GM19025 (cell line): ENCODE results near the gene EARS2.
"Not testable (repeated sequence)": the region's sequence is repeated elsewhere in the genome, so short reads cannot be mapped to it uniquely, and the experiment has no call there.

Experiments
- ATAC-seq: cut with Tn5 transposase; IDR thresholded peaks from one replicate; pipeline ENCODE4 v1.9.1; 2021; ENCODE audit warnings: mild to moderate bottlenecking, low read depth, moderate library complexity; ENCODE audit not compliant: unreplicated experiment

EARS2 gene

DNA sequence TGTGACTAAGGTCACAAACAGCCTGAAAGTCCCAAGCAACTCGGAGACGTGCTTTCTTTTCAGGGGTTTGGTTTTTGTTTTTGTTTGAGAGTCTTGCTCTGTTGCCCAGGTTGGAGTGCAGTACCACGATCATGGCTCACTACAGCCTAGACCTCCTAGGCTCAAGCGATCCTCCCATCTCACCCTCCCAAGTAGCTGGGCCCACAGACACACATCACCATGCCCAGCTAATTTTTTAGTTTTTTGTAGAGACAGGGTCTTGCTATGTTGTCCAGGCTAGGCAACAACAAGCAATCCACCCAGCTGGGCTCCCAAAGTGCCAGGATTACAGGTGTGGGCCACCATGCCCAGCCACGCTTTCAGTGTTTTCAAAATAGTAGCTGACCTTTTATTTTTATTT is 27.1 kb downstream of the EARS2 start:
- no peak for ATAC-seq

- no peak for ATAC-seq
These were observed 28.4 kb downstream of the EARS2 start for GRCh38 chr16:23528644-23529310.

GRCh38 chr16:23527961-23528643 is 29.0 kb downstream of the EARS2 start:
- no peak for ATAC-seq

- no peak for ATAC-seq
These were observed 32.3 kb downstream of the EARS2 start for GRCh38 chr16:23524886-23525285.

GRCh38 chr16:23523876-23524385 is 33.2 kb downstream of the EARS2 start:
- ATAC-seq: no peak

- ATAC-seq: no peak
These were observed 33.8 kb downstream of the EARS2 start for GRCh38 chr16:23523321-23523720.

DNA sequence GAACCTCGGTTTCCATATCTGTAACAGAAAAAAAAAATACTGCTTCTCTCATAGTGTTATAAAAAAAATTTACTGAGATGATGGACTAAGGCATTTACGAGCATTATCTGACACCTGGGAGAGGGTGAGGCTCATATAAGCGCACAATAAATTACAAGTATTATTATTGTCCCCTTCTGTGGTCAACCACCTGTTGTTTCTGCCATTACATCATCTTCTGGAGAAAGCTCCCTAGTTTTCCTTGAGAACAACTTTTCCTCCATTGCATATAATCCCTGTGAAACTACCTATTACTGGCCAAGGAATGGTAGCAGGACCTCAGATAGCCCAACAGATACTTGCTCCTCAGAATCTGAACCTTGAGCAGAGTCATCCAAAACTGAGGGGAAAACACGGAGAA is 35.2 kb downstream of the EARS2 start:
- no peak for ATAC-seq

DNA sequence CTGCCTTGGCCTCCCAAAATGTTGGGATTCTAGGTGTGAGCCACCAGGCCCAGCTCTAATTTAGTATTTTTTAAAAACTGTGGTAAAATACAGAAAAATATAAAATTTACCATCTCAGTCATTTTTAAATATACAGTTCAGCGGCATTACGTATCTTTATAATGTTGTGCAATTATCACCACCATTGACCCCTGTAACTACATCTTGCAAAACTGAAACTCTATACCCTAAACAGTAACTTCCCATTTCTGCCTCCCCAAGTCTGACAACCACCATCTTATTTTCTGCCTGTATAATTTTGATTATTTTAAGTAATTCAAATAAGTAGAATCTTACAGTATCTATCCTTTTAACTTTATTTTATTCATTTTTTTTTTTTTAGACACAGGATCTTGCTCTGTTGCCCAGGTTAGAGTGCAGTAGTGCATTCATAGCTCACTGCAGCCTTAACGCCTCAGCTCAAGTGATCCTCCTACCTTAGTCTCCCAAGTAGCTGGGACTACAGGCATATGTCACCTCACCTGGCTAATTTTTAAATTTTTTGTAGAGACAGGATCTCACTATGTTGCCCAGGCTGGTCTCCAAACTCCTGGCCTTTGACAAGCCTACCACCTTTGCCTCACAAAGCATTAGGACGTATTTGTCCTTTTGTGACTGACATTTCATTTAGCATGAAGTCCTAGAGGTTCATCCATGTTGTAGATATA is 36.0 kb downstream of the EARS2 start:
- no peak for ATAC-seq

DNA sequence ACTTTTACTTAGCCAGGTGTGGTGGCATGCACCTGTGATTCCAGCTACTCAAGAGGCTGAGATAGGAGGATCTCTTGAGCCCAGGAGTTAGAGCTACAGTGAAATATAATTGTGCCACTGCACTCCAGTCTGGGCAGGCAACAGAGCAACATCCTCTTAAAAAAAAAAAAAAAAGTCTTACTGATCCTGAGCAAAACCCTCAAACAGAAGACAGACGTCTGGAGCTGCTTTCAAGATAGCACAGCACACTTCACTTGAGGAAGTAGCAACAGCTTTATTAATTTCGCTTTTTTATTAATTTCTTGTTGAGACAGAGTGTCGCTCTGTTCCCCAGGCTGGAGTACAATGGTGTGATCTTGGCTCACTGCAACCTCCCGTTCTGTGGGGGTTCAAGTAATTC is 36.6 kb downstream of the EARS2 start:
- no peak for ATAC-seq

DNA sequence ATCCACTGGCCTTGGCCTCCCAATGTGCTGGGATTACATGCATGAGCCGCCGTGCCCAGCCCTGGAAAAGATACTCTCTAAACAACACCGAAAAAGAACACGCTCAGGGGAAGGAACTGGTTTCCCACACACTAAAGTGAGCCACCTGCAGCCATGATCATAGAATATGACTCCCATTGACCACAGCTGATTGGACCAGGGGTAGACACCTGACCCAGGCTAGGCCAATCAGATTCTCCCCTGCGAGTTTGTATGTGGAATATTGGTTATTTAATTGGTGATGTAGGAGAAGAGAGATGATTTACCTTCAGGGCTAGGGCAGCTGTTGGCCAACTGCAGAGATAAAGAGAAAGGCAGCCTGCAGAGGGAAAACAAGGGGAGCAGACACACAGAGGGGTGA is 37.9 kb downstream of the EARS2 start:
- ATAC-seq: no peak

GRCh38 chr16:23518435-23518891 is 38.7 kb downstream of the EARS2 start:
- no peak for ATAC-seq

- ATAC-seq: no peak
These were observed 40.6 kb downstream of the EARS2 start for GRCh38 chr16:23516366-23517137.

GRCh38 chr16:23515881-23516280 is 41.3 kb downstream of the EARS2 start:
- no peak for ATAC-seq

DNA sequence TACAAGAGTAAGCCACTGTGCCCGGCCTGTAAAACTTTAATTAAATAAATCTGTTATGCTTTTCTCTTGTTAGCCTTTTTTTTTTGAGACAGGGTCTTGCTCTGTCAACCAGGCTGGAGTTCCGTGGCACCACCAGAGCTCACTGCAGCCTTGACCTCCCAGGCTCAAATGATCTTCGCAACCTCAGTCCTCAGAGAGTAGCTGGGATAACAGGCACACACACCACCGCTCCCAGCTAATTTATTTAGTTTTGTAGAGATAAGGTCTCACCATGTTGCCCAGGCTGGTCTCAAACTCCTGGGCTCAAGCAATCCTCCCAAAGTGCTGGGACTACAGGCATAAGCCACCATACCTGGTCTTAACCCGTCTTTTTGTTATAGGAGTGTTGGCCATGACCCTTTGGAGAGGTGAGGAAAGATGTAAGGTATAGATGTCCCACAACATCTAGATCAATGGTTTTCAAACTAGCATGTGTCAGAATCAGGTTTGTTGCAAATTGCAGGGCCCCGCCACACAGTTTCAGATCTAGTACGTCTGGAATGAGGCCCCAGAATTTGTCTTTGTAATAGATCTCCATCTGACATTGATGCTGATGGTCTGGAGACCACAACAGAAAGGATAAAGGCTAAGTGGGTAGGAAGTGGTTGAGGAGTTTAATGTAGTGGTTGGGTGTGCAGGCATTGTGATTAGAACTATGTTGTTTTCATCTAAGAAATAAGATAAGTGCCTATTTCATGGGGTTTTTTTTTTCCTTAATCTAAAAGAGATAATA is 42.6 kb downstream of the EARS2 start:
- no peak for ATAC-seq

GRCh38 chr16:23512168-23512695 is 44.9 kb downstream of the EARS2 start:
- no peak for ATAC-seq

DNA sequence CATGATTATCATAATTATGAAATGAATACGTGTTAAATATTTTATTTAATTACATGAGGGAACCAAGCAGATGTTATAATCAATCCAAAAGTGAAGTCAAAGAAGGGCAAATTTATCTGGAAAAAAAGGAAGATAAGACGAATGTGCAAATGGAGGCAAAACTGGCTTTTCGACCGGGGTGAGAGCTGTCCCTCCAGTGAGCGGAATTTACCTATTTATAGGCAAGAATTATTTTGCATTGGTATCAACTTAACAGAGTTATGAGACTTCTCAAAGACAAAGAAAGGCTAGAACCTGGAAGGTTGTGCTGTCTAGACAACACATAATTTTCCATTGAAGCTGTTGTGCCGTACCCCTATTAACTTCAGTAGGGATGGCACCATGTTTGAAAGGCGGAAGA is 45.4 kb downstream of the EARS2 start:
- no peak for ATAC-seq

GRCh38 chr16:23510915-23511270 is 46.3 kb downstream of the EARS2 start:
- ATAC-seq: not testable (repeated sequence)

DNA sequence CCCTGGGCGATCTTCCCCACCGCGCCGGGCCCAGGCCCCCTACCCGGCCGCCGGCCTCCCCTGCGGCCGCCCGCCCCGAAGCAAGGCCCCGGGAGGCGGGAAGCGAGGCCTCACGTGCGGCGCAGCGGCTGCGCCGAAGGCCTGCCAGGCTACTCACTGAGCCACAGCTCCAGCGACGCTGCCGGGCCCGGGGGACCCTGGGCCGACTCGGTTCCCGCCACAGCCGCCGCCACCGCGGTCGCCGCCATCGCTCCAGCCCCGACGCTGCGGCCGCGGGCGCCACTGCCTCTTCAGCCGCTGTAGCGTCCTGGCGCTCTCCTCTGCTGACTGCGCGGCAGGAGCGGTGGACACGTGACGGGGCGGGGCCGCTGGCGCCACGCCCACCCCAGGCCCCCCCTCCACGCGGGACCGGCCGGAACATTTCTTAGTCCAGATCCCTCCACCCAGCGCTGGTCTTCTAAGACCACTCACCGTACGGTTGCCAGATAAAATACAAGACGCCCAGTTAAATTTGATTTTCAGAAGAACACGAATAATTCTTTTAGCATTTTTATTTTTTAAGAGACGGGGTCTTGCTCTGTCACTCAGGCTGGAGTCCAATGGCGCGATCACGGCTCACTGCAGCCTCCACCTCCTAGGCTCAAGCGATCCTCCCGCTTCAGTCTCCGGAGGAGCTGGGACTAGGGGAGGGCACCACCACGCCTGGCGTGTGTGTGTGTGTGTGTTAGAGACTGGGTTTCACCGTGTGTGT is 46.8 kb downstream of the EARS2 start, which contains the start of gene GGA2:
TSS of gene GGA2 (minus strand) at position 331 of the 751 bp plus-strand sequence. CDS start at position 248, 83 bp downstream.
- peak; percentile 86 for ATAC-seq

DNA sequence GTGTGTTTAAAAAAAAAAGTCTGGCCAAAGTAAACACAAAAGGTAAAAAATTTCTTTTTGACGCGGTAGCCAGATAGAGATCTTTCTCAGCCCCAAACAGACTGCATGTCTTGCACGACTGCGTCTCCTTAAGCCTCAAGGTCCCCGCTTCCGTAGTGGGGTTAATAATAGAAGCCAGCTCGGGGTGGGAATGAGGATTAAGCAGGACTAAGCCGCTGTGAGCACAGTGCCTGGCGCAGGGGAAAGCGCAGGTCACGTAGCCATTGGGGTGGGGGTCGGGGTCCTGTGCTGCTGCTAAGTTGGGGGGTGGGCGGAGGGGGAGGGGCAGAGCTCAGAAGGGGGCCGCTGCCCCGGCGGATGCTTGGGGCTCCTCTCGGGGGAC is 47.4 kb downstream of the EARS2 start:
- no peak for ATAC-seq
